Lower lobe of right lung (tissue), 2 donors: Measurements from ENCODE around the gene FAM135A. TPM values are rescaled to one million over a fixed set of nuclear protein-coding genes. Genes with fewer than 3 reads are reported as not detected.
"Not testable (repeated sequence)": the region's sequence is repeated elsewhere in the genome, so short reads cannot be mapped to it uniquely, and the experiment has no call there.

Experiments
- ATAC-seq, 2 donors: fragments of 200-7000 bp; cut with Tn5 transposase; one replicate each; pipeline ENCODE4 v1.9.1; 2020 to 2022; ENCODE audit warnings: mild to moderate bottlenecking in 2 of 2, moderate library complexity in 2 of 2
- DNase-seq: peaks from one replicate; pipeline ENCODE4 v3.0.0-alpha.2; 2020
- H3K27ac ChIP-seq: fragments of 200-600 bp; one replicate; pipeline ENCODE4 v1.8.0; 2022
- H3K27me3 ChIP-seq: fragments of 200-600 bp; one replicate; pipeline ENCODE4 v1.8.0; 2022; ENCODE audit warnings: low read depth
- H3K36me3 ChIP-seq: fragments of 200-600 bp; one replicate; pipeline ENCODE4 v1.8.0; 2022; ENCODE audit warnings: mild to moderate bottlenecking
- H3K4me1 ChIP-seq: fragments of 200-600 bp; one replicate; pipeline ENCODE4 v1.8.0; 2022
- H3K4me3 ChIP-seq: fragments of 200-600 bp; one replicate; pipeline ENCODE4 v1.8.0; 2022; ENCODE audit warnings: mild to moderate bottlenecking
- H3K9me3 ChIP-seq: fragments of 200-600 bp; one replicate; pipeline ENCODE4 v1.8.0; 2022
- intact Hi-C: fragments of 100-400 bp; cut with DNase I; formaldehyde crosslinking; loops from one replicate; pipeline ENCODE4 v1.11.0; 2022
- total RNA-seq: library from RNA; stranded (reverse); fragmentation: NEBNext Ultra II Directional; extraction: Animal tissue kit (Norgen Biotek cat#: 25700); gene quantifications from one replicate; pipeline ENCODE4 v1.2.1, GENCODE V29; 2021
- TF ChIP-seq, protein P1 (sequence below): fragments of 200-600 bp; IDR thresholded peaks from one replicate; pipeline ENCODE4 v1.8.0; 2022; ENCODE audit warnings: antibody characterized with exemption, mild to moderate bottlenecking
- donor health status: DM: no; HTN: yes; CAD: no; lungs with severe emphysema.

Gene FAM135A
- total RNA-seq, 1 donor from 2014 or later: 20.3 TPM

DNA sequence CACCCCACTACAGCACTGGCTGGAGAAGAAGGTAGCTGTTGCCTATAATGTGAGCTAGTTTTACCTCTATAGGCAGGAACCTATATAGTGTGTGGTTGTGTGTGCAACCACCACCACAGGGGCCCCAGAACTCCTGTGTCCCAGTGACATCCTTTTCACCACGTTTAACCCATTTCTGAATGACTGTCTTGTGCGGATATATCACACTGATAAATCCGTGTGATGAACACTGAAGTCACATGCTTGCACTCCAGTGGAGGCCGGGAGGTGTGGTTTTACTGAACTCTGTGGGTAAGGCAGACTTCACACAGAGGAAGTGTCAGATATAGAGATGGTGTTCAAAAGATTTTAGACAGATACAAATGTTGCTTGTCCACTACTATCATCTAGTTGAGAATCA lies 185.9 kb downstream of the FAM135A start:
- DNase-seq (no peak), ATAC-seq (no peak)
- Histone ChIP-seq H3K27me3 (no peaks in the 10 kb centered on the region), H3K36me3 (no peaks in the 10 kb centered on the region), H3K4me3 (no peak overlapping the region), H3K4me1 (no peaks in the 10 kb centered on the region), H3K27ac (no peak overlapping the region), H3K9me3 (no peaks in the 10 kb centered on the region)
- intact Hi-C loops: no loop called here
- TF ChIP-seq, protein P1, sequence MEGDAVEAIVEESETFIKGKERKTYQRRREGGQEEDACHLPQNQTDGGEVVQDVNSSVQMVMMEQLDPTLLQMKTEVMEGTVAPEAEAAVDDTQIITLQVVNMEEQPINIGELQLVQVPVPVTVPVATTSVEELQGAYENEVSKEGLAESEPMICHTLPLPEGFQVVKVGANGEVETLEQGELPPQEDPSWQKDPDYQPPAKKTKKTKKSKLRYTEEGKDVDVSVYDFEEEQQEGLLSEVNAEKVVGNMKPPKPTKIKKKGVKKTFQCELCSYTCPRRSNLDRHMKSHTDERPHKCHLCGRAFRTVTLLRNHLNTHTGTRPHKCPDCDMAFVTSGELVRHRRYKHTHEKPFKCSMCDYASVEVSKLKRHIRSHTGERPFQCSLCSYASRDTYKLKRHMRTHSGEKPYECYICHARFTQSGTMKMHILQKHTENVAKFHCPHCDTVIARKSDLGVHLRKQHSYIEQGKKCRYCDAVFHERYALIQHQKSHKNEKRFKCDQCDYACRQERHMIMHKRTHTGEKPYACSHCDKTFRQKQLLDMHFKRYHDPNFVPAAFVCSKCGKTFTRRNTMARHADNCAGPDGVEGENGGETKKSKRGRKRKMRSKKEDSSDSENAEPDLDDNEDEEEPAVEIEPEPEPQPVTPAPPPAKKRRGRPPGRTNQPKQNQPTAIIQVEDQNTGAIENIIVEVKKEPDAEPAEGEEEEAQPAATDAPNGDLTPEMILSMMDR: no peak

DNA sequence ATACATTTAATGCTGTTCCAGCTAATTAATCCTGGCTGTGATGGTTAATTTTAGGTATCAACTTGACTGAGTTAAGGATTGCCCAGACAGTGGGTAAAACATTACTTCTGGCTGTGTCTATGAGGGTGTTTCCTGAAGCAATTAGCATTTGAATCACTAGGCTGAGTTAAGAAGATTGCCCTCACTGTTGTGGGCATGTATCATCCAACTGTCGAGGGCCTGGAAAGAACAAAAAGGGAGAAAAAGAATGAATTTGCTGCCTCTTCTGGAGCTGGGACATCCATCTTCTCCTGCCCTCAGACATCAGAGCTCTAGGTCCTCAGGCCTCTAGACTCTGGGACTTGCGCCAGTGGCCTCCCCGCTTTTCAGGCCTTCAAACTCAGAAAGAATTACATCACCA lies 187.7 kb downstream of the FAM135A start:
- no peak for ATAC-seq
- TF ChIP-seq, protein P1: no peak
- DNase-seq: no peak

DNA sequence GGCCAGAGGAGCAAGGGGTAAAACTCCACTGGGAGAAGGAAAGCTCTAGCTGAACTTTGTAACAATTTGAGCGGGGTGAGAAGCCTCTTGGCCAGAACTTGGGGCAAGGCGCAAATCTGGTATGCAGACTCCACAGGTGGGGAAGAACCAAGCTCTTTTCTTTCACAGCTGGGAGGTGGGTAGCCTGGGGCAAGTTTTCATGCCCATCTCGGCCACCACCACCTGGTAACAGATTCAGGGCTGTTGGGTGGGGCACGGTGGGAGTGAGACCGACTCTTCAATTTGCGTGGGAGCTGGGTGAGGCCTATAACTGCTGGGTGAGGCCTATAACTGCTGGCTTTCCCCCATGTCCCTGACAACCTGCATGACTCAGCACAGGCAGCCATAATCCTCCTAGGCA lies 190.9 kb downstream of the FAM135A start:
- TF ChIP-seq, protein P1: no peak
- DNase-seq (no peak), ATAC-seq (no peak)
- Histone ChIP-seq H3K4me1 (no peaks in the 10 kb centered on the region), H3K4me3 (no peak overlapping the region), H3K9me3 (no peaks in the 10 kb centered on the region), H3K27ac (no peak overlapping the region), H3K27me3 (no peaks in the 10 kb centered on the region), H3K36me3 (no peaks in the 10 kb centered on the region)
- intact Hi-C loops: no loop called here

More for the DNA sequence above, 187.7 kb downstream of the FAM135A start:
- no peaks in the 10 kb centered on the region for H3K36me3 ChIP-seq
- H3K27me3 ChIP-seq: no peaks in the 10 kb centered on the region
- H3K9me3 ChIP-seq: no peaks in the 10 kb centered on the region
- H3K4me1 ChIP-seq: no peaks in the 10 kb centered on the region
- no peak overlapping the region for H3K4me3 ChIP-seq
- no peak overlapping the region for H3K27ac ChIP-seq
- intact Hi-C loops: no loop called here

- H3K4me1 ChIP-seq, H3K9me3 ChIP-seq, ATAC-seq, H3K27me3 ChIP-seq, intact Hi-C loops, H3K4me3 ChIP-seq, H3K36me3 ChIP-seq, DNase-seq, H3K27ac ChIP-seq: not testable (repeated sequence)
These were observed 194.1 kb downstream of the FAM135A start for GRCh38 chr6:70607371-70607770.

DNA sequence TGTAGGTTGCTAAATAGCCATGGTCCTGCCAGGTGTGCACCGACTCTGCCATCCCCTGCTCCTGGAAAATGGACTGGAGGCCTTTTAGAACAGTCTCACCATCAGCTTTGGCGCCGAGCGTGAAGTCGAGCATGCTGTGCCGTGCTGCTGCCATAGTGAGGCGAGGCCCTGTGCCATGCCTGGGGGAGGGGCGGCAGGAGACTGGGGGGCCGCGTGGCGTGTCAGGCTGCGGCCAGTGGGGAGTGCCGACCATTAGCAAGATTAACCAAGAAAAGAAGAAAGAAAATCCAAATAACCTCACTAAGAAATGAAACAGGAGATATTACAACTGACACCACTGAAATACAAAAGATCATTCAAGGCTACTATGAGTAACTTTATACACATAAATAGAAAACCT lies 195.9 kb downstream of the FAM135A start:
- H3K9me3 ChIP-seq, H3K4me3 ChIP-seq, H3K27me3 ChIP-seq, H3K36me3 ChIP-seq, H3K4me1 ChIP-seq, intact Hi-C loops, H3K27ac ChIP-seq, DNase-seq, ATAC-seq: not testable (repeated sequence)

Other genes with a start within 250 kb of the FAM135A start
- gene COL9A1, start 110.4 kb upstream of the FAM135A start, total RNA-seq: not detected
- 10.8 TPM for gene SDHAF4, start 153.4 kb downstream of the FAM135A start, total RNA-seq